HCT116 (cell line): Measurements from ENCODE around the gene CAB39. TPM values are rescaled to one million over a fixed set of nuclear protein-coding genes. Genes with fewer than 3 reads are reported as not detected.
A peak's percentile ranks its signal among the peaks of the same experiment; 100 is the strongest.

Source experiments
- ATAC-seq: fragments of 200-7000 bp; cut with Tn5 transposase; 2 replicates; pipeline ENCODE4 v1.9.1; 2020; ENCODE audit warnings: mild to moderate bottlenecking, moderate library complexity
- BruUV-seq: library from RNA; stranded (reverse); fragments of 400-500 nt; replicated peaks from 2 replicates; lab custom pipeline; 2021; lab: Mats Ljungman, UMichigan
- CTCF ChIA-PET: fragments of 300-600 bp; sonication (Branson Sonifier 250); formaldehyde crosslinking; loops from one replicate; lab custom pipeline; 2021; ENCODE audit warnings: antibody characterized with exemption; lab: Charles Lee
- POLR2A ChIA-PET: fragments of 300-600, 350-600 bp; sonication (Branson Sonifier 250); formaldehyde crosslinking; loops from one replicate; lab custom pipeline; 2021; ENCODE audit warnings: antibody characterized with exemption; lab: Charles Lee
- RAD21 ChIA-PET, 2 experiments: fragments of 300-600 bp; sonication (Branson Sonifier 250); formaldehyde crosslinking; loops; one replicate each; lab custom pipeline; 2023; ENCODE audit warnings: low total read pairs in 2 of 2; ENCODE audit not compliant: uncharacterized antibody in 2 of 2, unreplicated experiment in 2 of 2, low non-redundant PET in 1 of 2; lab: Charles Lee
- DNase-seq: peaks from one replicate; pipeline ENCODE4 v3.0.0-alpha.2; 2010; ENCODE audit warnings: low read depth, low spot score
- H2AFZ ChIP-seq: fragments of 200-600 bp; shearing (Covaris generic), sonication (generic); 2 replicates; pipeline ENCODE4 v1.6.1; 2017; ENCODE audit warnings: low read depth, mixed run types, mixed read lengths, antibody characterized with exemption, low read length; ENCODE audit not compliant: poor library complexity, severe bottlenecking
- H3K27ac ChIP-seq: 2 replicates; pipeline ENCODE4 v1.5.1; 2012; ENCODE audit warnings: low read depth, low read length
- H3K27me3 ChIP-seq: fragments of 200-600 bp; sonication (generic); 2 replicates; pipeline ENCODE4 v1.6.1; 2016; ENCODE audit warnings: mixed run types, low read length, mixed read lengths; ENCODE audit not compliant: insufficient read depth
- H3K36me3 ChIP-seq, 2 experiments: fragments of 200-500 bp in 1 of 2; fragments of 200-600 bp in 1 of 2; sonication (Bioruptor generic) in 1 of 2; sonication (generic) in 1 of 2; 2 replicates each; pipeline versions ENCODE4 v1.5.1 to v1.6.1; 2014 to 2016; ENCODE audit warnings: low read length in 2 of 2, inconsistent platforms in 1 of 2, mixed read lengths in 1 of 2, mixed run types in 1 of 2; ENCODE audit not compliant: insufficient read depth in 2 of 2, control insufficient read depth in 1 of 2
- H3K4me1 ChIP-seq, 2 experiments: fragments of 200-600 bp in 1 of 2; sonication (generic) in 1 of 2; 2 replicates each; pipeline versions ENCODE4 v1.5.1 to v1.6.1; 2012 to 2017; ENCODE audit warnings: low read length in 2 of 2, inconsistent platforms in 1 of 2, mild to moderate bottlenecking in 1 of 2, mixed read lengths in 1 of 2, mixed run types in 1 of 2, moderate library complexity in 1 of 2; ENCODE audit not compliant: insufficient read depth in 2 of 2, control insufficient read depth in 1 of 2
- H3K4me2 ChIP-seq: fragments of 200-600 bp; sonication (generic); 2 replicates; pipeline ENCODE4 v1.6.1; 2017; ENCODE audit warnings: mixed run types, low read length, mixed read lengths
- H3K4me3 ChIP-seq, 2 experiments: fragments of 200-600 bp in 1 of 2; sonication (generic) in 1 of 2; replicated peaks in 1 of 2; 2 replicates each; pipeline ENCODE4 v1.5.1; 2011 to 2016; ENCODE audit warnings: low read length in 2 of 2, control low read depth in 1 of 2, low read depth in 1 of 2, mild to moderate bottlenecking in 1 of 2, mixed read lengths in 1 of 2, mixed run types in 1 of 2
- H3K79me2 ChIP-seq: fragments of 200-600 bp; sonication (generic); 2 replicates; pipeline ENCODE4 v1.6.1; 2017; ENCODE audit warnings: mild to moderate bottlenecking, mixed run types, low read length, moderate library complexity, mixed read lengths; ENCODE audit not compliant: insufficient read depth
- H3K9ac ChIP-seq: fragments of 200-600 bp; sonication (generic); 2 replicates; pipeline ENCODE4 v1.6.1; 2016; ENCODE audit warnings: low read length, mixed read lengths
- H3K9me2 ChIP-seq: fragments of 200-600 bp; sonication (generic), shearing (Covaris generic); 2 replicates; pipeline ENCODE4 v1.6.1; 2017; ENCODE audit warnings: mixed run types, mild to moderate bottlenecking, moderate library complexity; ENCODE audit not compliant: insufficient read depth
- H3K9me3 ChIP-seq, 2 experiments: fragments of 200-500 bp in 1 of 2; fragments of 200-600 bp in 1 of 2; sonication (Bioruptor generic) in 1 of 2; sonication (generic) in 1 of 2; 2 replicates each; pipeline ENCODE4 v1.6.1; 2014 to 2017; ENCODE audit warnings: low read length in 2 of 2, mixed read lengths in 2 of 2, inconsistent platforms in 1 of 2, low read depth in 1 of 2, mild to moderate bottlenecking in 1 of 2, mixed run types in 1 of 2, moderate library complexity in 1 of 2; ENCODE audit not compliant: control insufficient read depth in 1 of 2, insufficient read depth in 1 of 2
- H4K20me1 ChIP-seq: fragments of 200-600 bp; sonication (generic), shearing (Covaris generic); 2 replicates; pipeline ENCODE4 v1.6.1; 2017; ENCODE audit warnings: mixed run types, mild to moderate bottlenecking, moderate library complexity; ENCODE audit not compliant: insufficient read depth
- CTCF ChIP-seq, 3 experiments: fragments of 200-600 bp in 1 of 3; sonication (generic) in 1 of 3; IDR thresholded peaks in 2 of 3; conservative IDR thresholded peaks in 1 of 3; 2 replicates each; pipeline ENCODE4 v1.5.1; 2012 to 2017; ENCODE audit warnings: low read depth in 2 of 3, low read length in 2 of 3, antibody characterized with exemption in 1 of 3, borderline replicate concordance in 1 of 3, control low read depth in 1 of 3, mild to moderate bottlenecking in 1 of 3, mixed read lengths in 1 of 3, mixed run types in 1 of 3, moderate library complexity in 1 of 3; ENCODE audit not compliant: insufficient read depth in 1 of 3
- EGR1 ChIP-seq: IDR thresholded peaks from 2 replicates; pipeline ENCODE4 v1.6.1; 2012; ENCODE audit warnings: low read depth
- EZH2 ChIP-seq: fragments of 200-600 bp; sonication (generic); IDR thresholded peaks from 2 replicates; pipeline ENCODE4 v1.6.1; 2017; ENCODE audit warnings: antibody characterized with exemption, mixed run types
- EZH2phosphoT487 ChIP-seq: fragments of 200-600 bp; IDR thresholded peaks from 2 replicates; pipeline ENCODE4 v1.6.1; 2018; ENCODE audit warnings: antibody characterized with exemption, borderline replicate concordance
- FOSL1 ChIP-seq: IDR thresholded peaks from 2 replicates; pipeline ENCODE4 v1.6.1; 2012; ENCODE audit warnings: low read depth
- POLR2AphosphoS5 ChIP-seq: IDR thresholded peaks from 2 replicates; pipeline ENCODE4 v1.6.1; 2011; ENCODE audit warnings: mild to moderate bottlenecking, low read depth, low read length, moderate library complexity
- REST ChIP-seq: IDR thresholded peaks from 2 replicates; pipeline ENCODE4 v1.6.1; 2012; ENCODE audit warnings: low read depth
- SIN3A ChIP-seq: IDR thresholded peaks from 2 replicates; pipeline ENCODE4 v1.6.1; 2012; ENCODE audit warnings: low read depth
- SRF ChIP-seq: IDR thresholded peaks from 2 replicates; pipeline ENCODE4 v1.6.1; 2012; ENCODE audit warnings: low read depth
- ZNF274 ChIP-seq: fragments of 200-500 bp; sonication (Bioruptor generic); IDR thresholded peaks from 2 replicates; pipeline ENCODE4 v1.6.1; 2014; ENCODE audit warnings: mild to moderate bottlenecking, low read depth, low read length, inconsistent platforms
- intact Hi-C: fragments of 100-400 bp; cut with micrococcal nuclease; formaldehyde crosslinking; loops from 2 replicates; pipeline ENCODE4 v1.10.0; 2022
- total RNA-seq: library from RNA; stranded (reverse); gene quantifications from one replicate; pipeline ENCODE4 v1.2.1, GENCODE V29; 2021; ENCODE audit not compliant: unreplicated experiment
- TF ChIP-seq, protein P1 (sequence below): IDR thresholded peaks from 2 replicates; pipeline ENCODE4 v1.6.1; 2012
- TF ChIP-seq, protein P2 (sequence below): IDR thresholded peaks from 2 replicates; pipeline ENCODE4 v1.6.1; 2011; ENCODE audit warnings: mild to moderate bottlenecking, low read length, moderate library complexity; ENCODE audit not compliant: insufficient replicate concordance; ENCODE audit errors: extremely low read depth

Gene CAB39
- total RNA-seq, 1 experiment from 2014 or later = 63.6 TPM

- H3K9ac ChIP-seq = no peak overlapping the region
- intact Hi-C loops = no loop called here
- TF ChIP-seq CTCF (IDR thresholded peaks at IDR 0.05 in 2 of 3, conservative IDR thresholded peaks at IDR 0.05 in 1 of 3; ENCODE audit: borderline replicate concordance in 1 of 3, insufficient read depth in 1 of 3, low read depth in 2 of 3, low read length in 2 of 3) = no peak
- TF ChIP-seq EZH2 = no peak
- no peak for TF ChIP-seq EZH2phosphoT487
- TF ChIP-seq EGR1 = no peak
- TF ChIP-seq REST = no peak
- TF ChIP-seq ZNF274 = no peak
- TF ChIP-seq SIN3A = no peak
- TF ChIP-seq POLR2AphosphoS5 = no peak
- TF ChIP-seq SRF = no peak
- TF ChIP-seq, protein P1, sequence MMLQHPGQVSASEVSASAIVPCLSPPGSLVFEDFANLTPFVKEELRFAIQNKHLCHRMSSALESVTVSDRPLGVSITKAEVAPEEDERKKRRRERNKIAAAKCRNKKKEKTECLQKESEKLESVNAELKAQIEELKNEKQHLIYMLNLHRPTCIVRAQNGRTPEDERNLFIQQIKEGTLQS = no peak
- TF ChIP-seq FOSL1 = no peak
- TF ChIP-seq, protein P2, sequence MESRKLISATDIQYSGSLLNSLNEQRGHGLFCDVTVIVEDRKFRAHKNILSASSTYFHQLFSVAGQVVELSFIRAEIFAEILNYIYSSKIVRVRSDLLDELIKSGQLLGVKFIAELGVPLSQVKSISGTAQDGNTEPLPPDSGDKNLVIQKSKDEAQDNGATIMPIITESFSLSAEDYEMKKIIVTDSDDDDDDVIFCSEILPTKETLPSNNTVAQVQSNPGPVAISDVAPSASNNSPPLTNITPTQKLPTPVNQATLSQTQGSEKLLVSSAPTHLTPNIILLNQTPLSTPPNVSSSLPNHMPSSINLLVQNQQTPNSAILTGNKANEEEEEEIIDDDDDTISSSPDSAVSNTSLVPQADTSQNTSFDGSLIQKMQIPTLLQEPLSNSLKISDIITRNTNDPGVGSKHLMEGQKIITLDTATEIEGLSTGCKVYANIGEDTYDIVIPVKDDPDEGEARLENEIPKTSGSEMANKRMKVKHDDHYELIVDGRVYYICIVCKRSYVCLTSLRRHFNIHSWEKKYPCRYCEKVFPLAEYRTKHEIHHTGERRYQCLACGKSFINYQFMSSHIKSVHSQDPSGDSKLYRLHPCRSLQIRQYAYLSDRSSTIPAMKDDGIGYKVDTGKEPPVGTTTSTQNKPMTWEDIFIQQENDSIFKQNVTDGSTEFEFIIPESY = no peak
- no peaks in the 10 kb centered on the region for H3K27me3 ChIP-seq
- ChIA-PET RAD21 (interaction anchor here in 1 of 2 experiments (0.7 kb wide), 1 partner anchor 13 kb away, joined by 3 read pairs; no protein-coding TSS in a partner anchor), CTCF (interaction anchor here (1.4 kb wide), 1 partner anchor 14 kb away, joined by 3 read pairs; no protein-coding TSS in a partner anchor), POLR2A (no interaction called here)
- no peaks in the 10 kb centered on the region for H3K9me2 ChIP-seq
- no TSS peak for BruUV-seq
- no peak overlapping the region for H3K4me2 ChIP-seq
- DNase-seq = no peak
- H3K36me3 ChIP-seq = no peaks in the 10 kb centered on the region
- H3K9me3 ChIP-seq = no peaks in the 10 kb centered on the region
- peaks cover 4% of the 10 kb centered on the region; the same call in 1 of the 2 replicates for H4K20me1 ChIP-seq
- no peak overlapping the region for H3K27ac ChIP-seq
- H2AFZ ChIP-seq = no peak overlapping the region
- H3K79me2 ChIP-seq = peaks cover 76% of the 10 kb centered on the region
- 0 out of 2 replicates have a peak, but pooled peaks have one; percentile 30 for ATAC-seq
- H3K4me3 ChIP-seq = no peak overlapping the region
- H3K4me1 ChIP-seq = peaks cover 0 to 11% of the 10 kb centered on the region in 2 experiments; a peak in 2 of 4 replicates
Measured at GRCh38 chr2:230748087-230748486, 35.4 kb downstream of the CAB39 start.
